HL-60 (cell line): ENCODE data around the gene STMP1.

Experiments
- GABPA ChIP-seq: IDR thresholded peaks from 2 replicates; pipeline ENCODE4 v1.6.1; 2012; ENCODE audit warnings: low read depth
- POLR2AphosphoS5 ChIP-seq: IDR thresholded peaks from 2 replicates; pipeline ENCODE4 v1.6.1; 2012; ENCODE audit warnings: low read depth
- SPI1 ChIP-seq: IDR thresholded peaks from 2 replicates; pipeline ENCODE4 v1.6.1; 2012; ENCODE audit warnings: low read depth, mild to moderate bottlenecking, borderline replicate concordance
- TF ChIP-seq, protein P1 (sequence below): IDR thresholded peaks from one replicate; pipeline ENCODE4 v1.5.1; 2011; ENCODE audit warnings: low read length, control low read depth, inconsistent platforms; ENCODE audit not compliant: insufficient read depth
- TF ChIP-seq, protein P2 (sequence below): IDR thresholded peaks from 2 replicates; pipeline ENCODE4 v1.6.1; 2012; ENCODE audit warnings: low read depth; ENCODE audit not compliant: insufficient replicate concordance

DNA sequence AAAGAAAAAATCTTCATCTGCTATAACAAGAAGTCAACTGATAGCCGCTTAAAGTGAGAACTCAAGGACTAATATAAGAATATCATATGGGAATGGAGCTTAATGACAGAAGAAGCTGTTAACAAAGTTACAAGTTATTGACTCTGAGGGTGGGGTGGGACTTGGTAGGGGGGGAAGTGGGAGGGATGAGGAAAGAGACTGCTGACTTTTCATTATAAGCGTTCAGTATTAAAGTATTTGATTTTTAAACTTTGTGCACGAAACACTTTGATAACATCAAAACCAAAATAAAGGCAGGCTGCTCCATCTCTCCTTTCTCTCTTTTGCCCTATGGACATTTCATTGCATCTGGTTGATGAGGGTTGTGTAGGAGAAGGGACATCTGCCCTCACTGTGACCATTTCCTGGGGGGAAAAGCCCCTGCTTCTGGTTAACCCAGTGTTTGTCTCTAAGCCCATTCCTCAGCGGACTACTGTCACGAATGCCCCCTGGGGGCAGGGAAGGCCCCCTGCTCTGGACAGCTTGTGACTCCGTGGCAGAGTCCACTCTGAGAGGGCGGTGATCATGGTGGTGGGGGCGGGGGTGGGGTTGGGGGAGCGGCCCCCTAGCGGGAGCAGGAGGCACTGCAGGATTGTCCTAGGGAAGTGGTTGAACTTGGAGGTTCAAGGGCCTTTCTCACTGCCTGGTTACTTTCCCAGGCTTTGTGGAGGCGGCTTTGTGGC, 48.3 kb downstream of the STMP1 start:
- TF ChIP-seq POLR2AphosphoS5 (no peak), SPI1 (peak; percentile 10; the same call in 1 of the 2 replicates), GABPA (no peak)
- TF ChIP-seq, protein P1, sequence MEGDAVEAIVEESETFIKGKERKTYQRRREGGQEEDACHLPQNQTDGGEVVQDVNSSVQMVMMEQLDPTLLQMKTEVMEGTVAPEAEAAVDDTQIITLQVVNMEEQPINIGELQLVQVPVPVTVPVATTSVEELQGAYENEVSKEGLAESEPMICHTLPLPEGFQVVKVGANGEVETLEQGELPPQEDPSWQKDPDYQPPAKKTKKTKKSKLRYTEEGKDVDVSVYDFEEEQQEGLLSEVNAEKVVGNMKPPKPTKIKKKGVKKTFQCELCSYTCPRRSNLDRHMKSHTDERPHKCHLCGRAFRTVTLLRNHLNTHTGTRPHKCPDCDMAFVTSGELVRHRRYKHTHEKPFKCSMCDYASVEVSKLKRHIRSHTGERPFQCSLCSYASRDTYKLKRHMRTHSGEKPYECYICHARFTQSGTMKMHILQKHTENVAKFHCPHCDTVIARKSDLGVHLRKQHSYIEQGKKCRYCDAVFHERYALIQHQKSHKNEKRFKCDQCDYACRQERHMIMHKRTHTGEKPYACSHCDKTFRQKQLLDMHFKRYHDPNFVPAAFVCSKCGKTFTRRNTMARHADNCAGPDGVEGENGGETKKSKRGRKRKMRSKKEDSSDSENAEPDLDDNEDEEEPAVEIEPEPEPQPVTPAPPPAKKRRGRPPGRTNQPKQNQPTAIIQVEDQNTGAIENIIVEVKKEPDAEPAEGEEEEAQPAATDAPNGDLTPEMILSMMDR: peak; percentile 61
- TF ChIP-seq, protein P2, sequence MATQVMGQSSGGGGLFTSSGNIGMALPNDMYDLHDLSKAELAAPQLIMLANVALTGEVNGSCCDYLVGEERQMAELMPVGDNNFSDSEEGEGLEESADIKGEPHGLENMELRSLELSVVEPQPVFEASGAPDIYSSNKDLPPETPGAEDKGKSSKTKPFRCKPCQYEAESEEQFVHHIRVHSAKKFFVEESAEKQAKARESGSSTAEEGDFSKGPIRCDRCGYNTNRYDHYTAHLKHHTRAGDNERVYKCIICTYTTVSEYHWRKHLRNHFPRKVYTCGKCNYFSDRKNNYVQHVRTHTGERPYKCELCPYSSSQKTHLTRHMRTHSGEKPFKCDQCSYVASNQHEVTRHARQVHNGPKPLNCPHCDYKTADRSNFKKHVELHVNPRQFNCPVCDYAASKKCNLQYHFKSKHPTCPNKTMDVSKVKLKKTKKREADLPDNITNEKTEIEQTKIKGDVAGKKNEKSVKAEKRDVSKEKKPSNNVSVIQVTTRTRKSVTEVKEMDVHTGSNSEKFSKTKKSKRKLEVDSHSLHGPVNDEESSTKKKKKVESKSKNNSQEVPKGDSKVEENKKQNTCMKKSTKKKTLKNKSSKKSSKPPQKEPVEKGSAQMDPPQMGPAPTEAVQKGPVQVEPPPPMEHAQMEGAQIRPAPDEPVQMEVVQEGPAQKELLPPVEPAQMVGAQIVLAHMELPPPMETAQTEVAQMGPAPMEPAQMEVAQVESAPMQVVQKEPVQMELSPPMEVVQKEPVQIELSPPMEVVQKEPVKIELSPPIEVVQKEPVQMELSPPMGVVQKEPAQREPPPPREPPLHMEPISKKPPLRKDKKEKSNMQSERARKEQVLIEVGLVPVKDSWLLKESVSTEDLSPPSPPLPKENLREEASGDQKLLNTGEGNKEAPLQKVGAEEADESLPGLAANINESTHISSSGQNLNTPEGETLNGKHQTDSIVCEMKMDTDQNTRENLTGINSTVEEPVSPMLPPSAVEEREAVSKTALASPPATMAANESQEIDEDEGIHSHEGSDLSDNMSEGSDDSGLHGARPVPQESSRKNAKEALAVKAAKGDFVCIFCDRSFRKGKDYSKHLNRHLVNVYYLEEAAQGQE: no peak
